GM19455 (cell line): ENCODE data around the gene BATF.

Source experiments
- ATAC-seq: cut with Tn5 transposase; IDR thresholded peaks from one replicate; pipeline ENCODE4 v1.9.1; 2021; ENCODE audit not compliant: unreplicated experiment

The BATF gene

DNA sequence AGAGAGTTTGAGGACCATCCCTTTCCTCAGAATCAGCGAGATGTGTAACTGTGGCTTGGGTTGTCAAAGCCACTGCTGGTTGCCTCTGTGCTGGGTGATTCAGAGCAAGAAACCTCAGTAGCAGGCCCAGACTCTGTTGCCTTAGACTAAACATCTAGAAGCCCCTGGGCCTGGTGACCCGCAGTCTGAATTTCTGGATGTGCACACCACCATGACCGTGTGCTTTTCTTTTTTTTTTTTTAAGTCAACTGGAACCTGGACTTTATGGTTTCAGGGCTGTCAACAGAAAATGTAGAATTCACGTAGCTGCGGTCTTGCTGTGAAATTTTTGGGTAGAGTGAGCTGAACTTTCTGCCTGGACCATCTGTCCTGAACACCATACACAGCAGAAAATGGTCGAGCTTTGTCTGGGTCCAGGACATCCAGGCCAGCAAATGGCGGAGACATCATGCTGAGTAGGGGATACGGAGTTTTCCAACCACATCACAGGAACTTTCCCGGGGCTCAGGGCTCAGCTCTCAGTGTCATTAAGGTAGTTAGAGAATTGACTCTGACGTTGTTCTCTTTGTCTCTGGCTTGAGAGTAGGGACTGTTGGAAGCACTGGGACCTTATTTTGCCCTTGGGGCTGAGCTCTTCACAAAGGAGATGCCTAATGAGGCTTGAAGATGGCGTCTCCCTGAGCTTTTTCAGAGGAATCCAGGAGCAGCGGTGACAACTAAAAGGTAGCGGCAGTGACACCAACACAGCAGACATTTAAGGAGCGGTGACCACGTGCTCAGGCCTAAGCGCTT is 23.0 kb upstream of the BATF start:
- ATAC-seq, result peak; percentile 58

DNA sequence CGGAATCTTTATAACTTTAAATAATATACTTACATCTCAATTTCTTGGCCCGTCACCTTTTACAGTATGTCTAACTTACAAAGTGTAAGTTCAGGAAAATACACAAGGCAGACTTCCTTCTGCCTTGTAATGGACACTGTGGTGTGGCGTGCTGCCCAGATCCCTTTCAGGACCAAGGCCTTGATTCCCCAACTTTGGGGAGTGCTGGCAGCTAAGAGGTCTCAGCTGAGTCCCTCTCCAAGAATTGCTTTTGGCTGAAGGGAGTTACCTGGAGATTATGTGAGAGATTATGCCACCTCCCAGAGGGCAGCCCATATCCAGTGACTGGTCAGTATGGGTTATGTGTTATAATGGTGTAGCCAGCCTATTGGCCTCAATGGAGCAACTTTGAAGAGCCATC is 21.2 kb upstream of the BATF start:
- no peak for ATAC-seq

DNA sequence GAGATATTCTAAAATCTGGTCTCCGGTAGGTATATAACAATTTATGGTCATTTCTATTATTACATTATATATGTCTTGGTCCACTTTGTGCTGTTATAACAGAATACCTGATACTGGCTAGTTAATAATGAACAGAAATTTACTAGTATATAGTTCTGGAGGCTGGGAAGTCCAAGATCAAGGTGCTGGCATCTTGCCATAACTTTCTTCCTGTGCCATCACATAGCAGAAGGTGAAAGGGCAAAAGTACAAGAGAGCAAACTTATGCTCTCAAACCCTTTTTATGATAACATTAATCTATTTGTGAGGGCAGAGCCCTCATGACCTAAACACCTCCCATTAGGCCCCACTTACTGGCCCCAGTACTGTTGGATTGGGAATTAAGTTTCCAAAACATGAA is 17.9 kb upstream of the BATF start:
- no peak for ATAC-seq

DNA sequence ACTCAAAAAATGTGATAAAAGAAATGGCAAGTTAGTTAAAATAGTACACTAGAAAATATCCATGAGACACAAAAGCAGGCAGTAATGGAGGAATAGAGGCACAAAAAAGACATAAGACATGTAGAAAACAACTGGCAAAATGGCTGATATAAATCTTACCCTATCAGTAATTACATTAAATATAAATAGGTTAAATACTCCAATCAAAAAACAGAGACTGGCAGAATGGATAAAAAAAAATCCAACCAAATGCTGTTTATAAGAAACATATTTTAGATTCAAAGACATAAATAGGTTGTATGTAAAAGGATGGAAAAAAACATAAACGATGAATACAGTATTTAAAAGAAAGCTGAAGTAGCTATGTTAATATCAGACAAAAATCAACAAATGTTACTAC is 15.3 kb upstream of the BATF start:
- no peak for ATAC-seq

DNA sequence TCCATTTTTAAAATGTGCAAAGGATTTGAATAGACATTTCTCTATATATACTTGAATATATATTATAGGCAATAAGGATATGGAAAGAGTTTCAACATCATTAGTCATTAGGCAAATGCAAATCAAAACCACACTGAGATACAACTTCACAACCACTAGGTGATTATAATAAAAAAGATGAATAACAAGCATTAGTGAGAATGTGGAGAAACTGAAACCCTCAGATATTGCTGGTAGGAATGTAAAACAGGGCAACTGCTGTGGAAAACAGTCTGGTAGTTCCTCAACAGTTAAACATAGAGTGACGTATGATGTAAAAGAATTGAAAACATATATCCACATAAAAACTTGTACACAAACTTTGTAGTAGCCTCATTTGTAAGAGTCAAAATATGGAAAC is 11.7 kb upstream of the BATF start:
- ATAC-seq, result no peak

DNA sequence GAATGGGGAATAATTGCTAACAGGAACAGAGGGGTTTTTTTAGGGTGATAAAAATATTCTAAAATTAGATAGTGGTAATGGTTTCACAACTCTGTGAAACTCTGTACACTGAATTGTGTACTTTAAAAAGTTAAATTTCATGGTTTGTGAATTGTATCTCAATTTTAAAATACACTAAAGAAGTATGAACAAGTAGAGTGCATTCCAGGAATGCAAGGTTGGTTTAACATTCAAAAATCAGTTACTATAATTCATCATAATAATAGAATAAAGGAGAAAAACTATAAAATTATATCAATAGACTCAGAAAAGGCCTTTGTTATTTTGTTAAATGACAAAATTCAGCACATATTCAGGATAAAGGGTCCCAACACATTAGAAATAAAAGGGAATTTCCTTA is 11.1 kb upstream of the BATF start:
- ATAC-seq, result no peak

DNA sequence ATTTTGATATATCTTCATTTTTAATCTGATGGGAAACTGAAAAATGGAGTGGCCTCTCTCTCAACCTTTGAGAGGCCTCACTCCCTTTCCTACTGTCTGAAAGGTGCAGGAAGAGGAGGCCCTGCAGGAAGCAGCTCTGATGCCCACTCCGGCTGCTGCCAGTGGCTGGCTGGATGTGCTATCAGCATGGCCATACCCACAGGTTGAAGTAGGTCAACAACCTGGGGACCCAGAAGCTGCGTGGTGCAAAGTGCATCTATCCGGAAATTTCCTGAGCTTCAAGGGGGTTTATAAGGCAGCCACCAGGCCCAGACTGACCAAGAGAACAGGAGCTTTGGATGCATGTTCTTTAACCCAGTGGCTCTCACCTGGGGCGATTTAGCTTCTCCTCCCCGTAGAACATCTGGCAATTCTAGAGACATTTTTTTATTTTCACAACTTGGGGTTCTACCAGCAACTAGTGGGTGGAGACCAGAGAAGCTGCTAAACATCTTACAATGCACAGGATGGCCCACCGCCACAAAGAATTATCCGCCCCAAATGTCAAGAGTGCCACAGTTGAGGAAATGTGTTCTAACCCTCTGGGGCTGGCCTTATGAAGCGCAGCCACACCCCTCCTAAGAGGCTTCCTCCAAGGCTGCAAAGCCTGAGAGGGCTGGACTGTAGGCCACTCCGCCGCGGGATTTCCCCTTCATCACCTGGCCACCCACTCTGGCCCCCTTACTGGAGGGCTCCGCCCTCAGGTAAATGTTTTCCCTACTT is 8.2 kb upstream of the BATF start:
- ATAC-seq, result peak; percentile 44

DNA sequence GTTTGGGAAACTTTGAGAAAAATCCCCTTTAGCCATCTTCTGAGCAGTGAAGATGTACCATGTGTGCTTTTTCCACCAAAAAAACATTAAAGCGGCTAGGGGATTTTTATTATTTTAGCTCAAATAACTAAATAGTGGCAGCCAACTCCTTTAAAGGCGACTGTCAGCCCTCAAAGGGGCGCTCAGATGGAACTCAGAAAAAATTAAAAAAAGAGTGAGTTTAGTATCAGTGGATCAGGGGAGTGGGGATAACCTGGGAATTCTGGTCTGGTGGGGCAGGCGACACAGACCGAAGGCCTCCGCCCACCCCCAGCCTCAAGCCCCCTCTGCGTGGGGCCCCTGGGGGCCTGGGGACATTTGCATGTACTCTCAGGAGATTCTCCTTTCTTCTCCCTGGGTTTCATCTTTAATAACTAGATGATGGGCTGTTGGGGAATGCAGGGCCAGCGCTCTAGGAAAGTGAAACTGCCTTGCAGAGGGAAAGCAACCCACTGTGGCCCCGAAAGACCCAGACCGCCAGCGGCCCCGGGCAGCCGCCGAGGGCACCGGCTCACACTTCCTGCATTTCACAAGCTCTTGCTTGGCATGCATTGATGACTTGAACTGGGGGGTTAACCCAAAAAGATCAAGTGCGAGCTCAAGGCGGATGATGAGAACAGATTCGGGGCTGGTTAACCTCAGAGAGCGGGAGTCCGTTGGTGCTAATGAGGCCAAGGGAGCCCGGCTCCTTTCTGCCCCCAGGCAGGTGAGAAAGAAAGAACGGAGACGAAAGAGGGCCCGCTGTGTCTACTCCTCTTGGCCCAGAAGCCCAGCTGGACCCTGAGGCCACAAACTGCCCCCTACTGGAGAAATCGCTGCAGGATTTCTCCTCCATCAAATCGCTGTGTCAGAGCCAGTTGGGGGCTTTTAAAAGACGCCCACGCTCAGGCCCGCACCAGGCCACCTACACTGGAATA is 7.3 kb upstream of the BATF start:
- peak; percentile 34 for ATAC-seq

DNA sequence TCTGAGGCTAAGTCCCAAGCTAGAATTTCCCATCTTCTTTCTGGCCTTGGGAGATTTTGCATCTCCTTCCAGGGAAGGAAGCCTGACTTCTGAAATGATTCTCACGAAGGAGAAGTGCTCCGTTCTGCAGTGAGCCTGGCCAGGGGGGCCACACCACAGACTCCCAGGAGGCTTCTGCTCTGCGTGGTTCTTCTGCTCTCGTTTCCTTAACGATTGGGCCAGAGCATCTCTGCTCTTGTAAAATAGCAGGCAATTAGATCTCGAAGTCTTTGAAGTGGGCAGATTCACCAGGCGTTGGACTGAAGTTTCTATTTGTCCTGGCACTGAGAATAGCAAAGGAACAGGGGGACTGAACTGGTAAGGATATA is 6.7 kb upstream of the BATF start:
- peak; percentile 31 for ATAC-seq

DNA sequence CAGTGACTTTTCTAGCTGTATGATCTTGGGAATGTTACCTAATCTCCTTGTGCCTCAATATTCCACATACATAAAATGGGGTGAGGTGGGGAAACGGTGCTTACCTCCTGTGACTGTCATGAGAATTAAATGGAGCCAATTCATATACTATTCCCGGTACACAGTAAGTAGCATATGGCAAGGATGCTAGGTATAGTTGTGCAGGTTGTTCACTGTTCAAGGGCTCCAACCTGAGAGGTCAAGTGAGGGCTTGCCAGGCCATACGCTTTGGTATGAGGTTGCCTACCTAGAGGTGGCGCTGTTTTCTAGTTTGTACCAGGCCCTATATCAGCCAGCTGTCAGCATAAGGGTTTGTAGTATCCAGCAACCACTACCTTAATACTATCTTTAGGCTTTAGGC is 3.6 kb upstream of the BATF start:
- no peak for ATAC-seq

DNA sequence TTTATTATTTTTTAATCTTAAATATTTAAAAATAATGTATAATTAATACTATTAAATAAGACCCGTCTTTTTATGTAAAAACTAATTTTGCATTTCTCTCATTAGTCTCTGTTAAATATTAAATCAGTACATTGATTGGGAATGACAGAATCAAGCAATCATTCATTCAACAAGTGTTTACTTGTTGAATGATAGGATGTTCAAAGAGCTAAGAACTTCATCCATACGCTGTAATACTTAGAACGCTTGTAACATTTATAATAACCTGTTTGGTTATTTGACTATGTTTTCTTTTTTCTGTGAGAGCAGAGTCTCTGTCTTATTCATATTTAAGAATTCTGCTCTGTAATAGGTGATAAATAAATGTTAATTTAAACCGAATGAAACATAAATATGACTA is 2.9 kb upstream of the BATF start:
- no peak for ATAC-seq

DNA sequence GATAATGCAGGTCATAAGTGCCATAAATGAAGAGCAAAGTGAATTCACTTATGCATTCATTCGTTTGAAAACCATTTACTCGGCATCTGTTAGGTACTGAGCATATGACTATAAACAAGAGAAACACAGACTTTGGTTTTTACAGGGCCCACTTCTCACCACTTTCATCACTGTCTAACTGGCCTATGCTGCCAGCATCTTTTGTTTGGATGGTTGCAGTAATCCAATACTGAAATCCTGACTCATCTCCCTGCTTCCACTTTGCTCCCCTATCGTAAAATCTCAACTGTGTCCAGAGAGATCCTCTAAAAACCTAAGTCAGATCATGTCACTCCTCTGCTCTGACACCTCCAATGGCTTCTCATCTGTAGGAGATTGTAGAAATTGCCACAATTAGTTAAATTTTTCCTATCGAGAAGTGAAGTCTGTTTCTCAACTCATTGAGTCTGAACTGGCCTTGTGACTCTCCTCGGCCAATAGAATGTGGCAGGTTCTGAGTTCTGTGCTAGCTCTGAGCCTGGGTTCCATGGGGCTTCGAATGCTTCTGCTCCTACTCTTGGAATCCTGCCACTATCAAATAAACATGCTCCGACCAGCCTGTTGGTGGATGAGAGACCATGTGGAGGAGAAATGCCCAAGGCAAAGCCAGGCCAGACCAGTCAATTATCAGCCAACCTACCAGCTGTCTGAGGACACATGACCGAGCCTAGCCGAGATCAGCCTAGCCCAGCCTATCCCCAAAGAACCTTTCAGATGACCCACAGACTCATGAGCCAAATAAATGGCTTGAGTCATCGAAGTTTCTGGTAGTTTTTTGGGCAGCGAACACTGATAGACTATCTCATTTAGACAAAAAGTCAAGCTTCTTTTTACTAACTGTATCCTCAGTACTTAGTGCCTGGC is 2.2 kb upstream of the BATF start:
- no peak for ATAC-seq

DNA sequence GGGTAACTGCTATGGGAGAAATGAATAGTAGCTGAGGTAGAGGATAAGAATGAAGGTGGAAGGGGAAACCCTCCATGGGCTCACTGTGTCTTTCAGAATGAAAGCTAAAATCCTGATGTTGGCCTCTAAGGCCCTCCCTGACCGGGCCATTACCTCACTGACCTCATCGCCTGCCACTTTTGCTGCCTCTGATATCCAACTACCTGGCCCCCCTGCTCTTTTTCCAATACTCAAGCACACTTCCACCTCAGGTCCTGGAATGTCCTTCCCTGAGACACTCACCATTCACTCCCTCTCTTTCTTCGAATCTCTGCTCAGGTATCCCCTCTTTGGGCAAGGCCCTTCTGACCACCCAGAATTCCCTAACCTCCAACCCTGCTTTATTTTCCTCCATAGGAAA is 1.4 kb upstream of the BATF start:
- no peak for ATAC-seq

DNA sequence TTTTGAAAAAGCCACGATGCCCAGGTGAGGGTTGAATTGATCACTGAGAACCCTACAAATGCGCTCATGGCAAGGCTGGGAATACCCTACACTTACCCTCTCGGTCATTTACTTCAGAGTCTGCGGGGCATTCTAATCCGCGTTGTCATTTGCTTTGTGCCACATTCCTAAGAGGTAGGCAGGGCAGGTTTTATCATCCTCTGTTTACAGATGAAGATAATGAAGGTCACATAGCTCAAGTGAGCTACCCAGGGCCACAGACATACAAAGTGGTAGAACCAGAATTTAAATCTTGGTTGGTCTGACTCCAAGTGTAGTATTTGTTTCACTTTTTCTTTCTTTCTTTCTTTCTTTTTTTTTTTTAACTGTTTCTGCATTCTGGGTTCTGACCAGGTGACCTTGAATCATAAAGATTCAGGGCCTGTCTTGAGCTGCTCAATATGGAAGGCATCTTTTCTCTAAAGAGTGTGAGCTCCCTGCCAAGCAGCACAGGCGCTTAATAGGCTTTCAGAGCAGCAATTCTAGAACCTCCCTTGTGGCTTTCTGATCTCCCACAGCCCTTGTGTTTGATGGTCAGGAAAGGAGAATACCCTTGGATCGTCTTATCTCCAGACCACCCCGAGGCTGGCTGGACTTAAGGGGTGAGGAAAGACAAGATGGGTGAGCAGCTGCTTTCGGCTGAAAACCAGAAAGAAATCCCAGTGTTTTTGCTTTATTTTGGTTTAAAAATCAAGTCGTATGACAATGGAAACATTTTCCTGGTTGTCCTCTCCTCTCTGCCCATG is 662 bp upstream of the BATF start:
- ATAC-seq, result peak; percentile 28

DNA sequence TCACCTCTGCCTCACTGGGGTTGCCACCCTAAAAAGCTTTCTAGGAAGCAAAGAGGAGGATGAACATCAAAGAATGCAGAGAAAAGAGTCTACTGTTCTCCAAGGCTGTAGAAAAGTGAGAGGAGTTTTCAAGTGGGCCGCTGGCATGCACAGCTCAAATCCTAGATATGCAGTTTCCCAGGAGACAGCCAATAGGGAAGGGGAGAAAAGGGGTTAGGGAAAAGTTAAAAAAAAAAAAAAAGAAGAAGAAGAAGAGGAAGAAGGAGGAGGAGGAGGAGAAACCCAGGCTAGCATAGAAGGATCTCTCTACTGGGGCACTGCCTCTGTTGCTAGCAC is 682 bp downstream of the BATF start:
- ATAC-seq, result no peak

DNA sequence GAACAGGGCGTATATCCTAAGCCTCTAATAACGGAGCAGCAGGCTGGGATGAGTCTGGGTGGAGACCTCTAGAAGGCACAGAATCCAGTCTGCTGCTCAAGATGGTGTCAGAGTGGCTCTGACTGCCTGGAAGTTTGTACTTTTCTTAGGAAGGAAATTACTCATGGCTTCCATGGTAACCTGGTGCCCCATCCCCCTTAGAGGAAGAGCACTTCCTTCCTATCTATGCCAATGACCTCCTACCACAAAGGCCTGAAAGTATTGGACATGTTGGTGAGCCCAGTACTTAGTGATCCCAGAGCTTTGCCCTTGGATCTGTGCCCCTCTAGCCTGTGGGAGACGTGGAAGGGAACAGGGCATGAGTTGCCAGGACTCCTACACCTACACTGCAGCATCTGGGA is 1.5 kb downstream of the BATF start:
- ATAC-seq, result no peak

DNA sequence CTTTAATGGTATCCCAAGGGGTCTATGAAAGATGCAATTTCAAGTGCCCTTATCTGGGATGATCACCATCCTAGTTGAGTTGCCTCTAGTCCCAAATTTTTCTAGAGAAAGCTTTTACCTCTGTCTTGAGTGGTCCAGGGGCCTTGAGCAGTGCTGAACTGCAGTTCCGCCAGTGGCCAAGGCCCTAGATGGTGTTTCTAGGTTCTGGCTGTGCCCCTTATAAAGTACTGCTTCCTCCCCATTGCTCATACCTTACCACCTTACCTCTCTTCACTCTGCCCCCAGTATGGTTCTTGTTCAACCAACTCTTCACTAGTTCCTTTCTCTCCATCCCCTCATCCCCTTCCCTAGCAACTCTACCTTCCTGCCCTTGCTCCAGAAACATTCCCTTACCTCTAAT is 3.7 kb downstream of the BATF start:
- ATAC-seq, result no peak

DNA sequence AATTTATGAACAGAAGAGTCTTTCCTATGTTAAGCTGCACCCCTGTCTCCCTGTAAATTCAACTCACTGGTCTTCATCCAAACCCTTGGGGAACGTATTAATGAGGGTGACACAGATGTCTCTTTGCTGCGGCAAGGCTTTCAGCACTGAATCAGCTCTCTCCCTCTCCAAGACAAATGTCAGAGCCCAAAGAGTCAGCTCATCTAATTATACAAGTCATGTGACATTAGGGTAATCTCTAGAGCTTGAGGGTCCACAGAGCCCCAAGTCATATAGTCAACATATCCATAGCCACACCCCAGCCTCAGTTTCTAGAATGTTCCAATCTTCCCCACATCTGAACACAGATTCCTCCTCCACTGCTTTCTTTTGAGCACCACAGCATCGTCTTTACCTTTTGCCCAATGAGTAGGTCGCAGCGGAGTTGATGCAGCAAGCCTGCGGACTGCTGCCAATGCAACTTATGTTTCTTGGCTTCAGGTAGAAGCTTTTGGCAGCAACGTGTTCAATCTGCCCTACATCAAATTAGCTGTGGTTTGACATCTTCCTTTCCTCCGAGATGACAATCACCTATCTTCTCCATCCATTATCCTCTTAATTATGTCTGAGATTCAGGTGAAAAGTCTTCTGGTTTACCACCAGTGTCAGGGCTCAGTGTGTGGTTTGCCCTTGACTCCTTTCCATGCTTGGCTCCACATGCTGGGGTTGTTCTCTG is 5.3 kb downstream of the BATF start:
- ATAC-seq, result no peak

DNA sequence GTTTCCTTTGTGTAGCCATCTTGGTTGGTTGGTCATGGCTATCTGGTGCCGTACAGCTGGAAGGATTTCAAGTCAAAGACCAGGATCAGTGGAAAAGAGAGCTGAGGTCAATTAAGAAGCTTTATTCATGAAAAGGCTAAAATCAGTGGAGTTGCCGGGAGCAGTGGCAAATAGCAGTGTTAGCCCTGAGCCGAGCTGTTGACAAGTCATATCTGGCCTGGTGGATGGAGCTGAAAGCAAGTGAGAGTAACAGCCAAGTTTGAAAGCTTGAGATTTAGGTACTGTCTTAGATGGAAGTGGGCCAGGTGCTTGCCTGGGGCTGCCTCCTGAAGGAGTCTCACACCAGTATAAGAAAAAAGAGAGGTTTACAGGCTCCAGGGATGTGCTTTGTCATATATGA is 9.0 kb downstream of the BATF start:
- no peak for ATAC-seq
